ENCODE measurements around the gene PIK3R5. TPM values are rescaled to one million over a fixed set of nuclear protein-coding genes. Genes with fewer than 3 reads are reported as not detected.

The PIK3R5 gene
- total and polyA plus RNA-seq, 12 donors = 1.2 to 51.7 (median 17.2) TPM

GRCh38 chr17:8865811-8866210, 99.7 kb downstream of the PIK3R5 start:
- no peaks in the 10 kb centered on the region for H3K9me3 ChIP-seq (replicated peaks in 1 of 3)
- no peak overlapping the region for H3K4me3 ChIP-seq
- no peaks in the 10 kb centered on the region for H3K4me1 ChIP-seq (replicated peaks in 1 of 2)
- WGBS, 4 donors = 81 to 89% (median 86%) methylated on average over 6 to 7 of the region's 7 CpGs
- no peak overlapping the region for H3K27ac ChIP-seq
- TF ChIP-seq POLR2A (IDR thresholded peaks at IDR 0.05) (no peak), CTCF (IDR thresholded peaks at IDR 0.05) (no peak)
- H3K36me3 ChIP-seq (replicated peaks in 1 of 2) = no peaks in the 10 kb centered on the region
- H3K27me3 ChIP-seq = no peaks in the 10 kb centered on the region
- DNase-seq = no peak
- intact Hi-C loops (cut with DNase I) = no loop called here

- Histone ChIP-seq H3K4me1 (replicated peaks in 1 of 2) (no peaks in the 10 kb centered on the region), H3K4me3 (no peak overlapping the region), H3K9me3 (replicated peaks in 1 of 3) (no peaks in the 10 kb centered on the region), H3K36me3 (replicated peaks in 1 of 2) (no peaks in the 10 kb centered on the region), H3K27ac (no peak overlapping the region), H3K27me3 (no peaks in the 10 kb centered on the region)
- TF ChIP-seq POLR2A (IDR thresholded peaks at IDR 0.05) (no peak), CTCF (IDR thresholded peaks at IDR 0.05) (no peak)
- 58 to 66% (median 61%) methylated on average over 5 to 6 of the region's 6 CpGs for WGBS, 4 donors
- no peak for DNase-seq
- intact Hi-C loops (cut with DNase I) = no loop called here
Observed at GRCh38 chr17:8865385-8865784, 100.1 kb downstream of the PIK3R5 start.

- peaks cover 0 to 11% of the 10 kb centered on the region in 2 donors for H3K4me1 ChIP-seq (replicated peaks in 1 of 2)
- no peak for DNase-seq
- no peak for TF ChIP-seq CTCF (IDR thresholded peaks at IDR 0.05)
- no peak for TF ChIP-seq POLR2A (IDR thresholded peaks at IDR 0.05)
- H3K27ac ChIP-seq = no peak overlapping the region
- WGBS, 4 donors = 76 to 88% (median 83%) methylated on average over 9 of the region's 9 CpGs
- no peaks in the 10 kb centered on the region for H3K9me3 ChIP-seq (replicated peaks in 1 of 3)
- intact Hi-C loops (cut with DNase I) = no loop called here
- no peaks in the 10 kb centered on the region for H3K36me3 ChIP-seq (replicated peaks in 1 of 2)
- no peaks in the 10 kb centered on the region for H3K27me3 ChIP-seq
- no peak overlapping the region for H3K4me3 ChIP-seq
Observed at GRCh38 chr17:8862213-8863056, 103.1 kb downstream of the PIK3R5 start.

- no peak for TF ChIP-seq CTCF (IDR thresholded peaks at IDR 0.05)
- no peak for TF ChIP-seq POLR2A (IDR thresholded peaks at IDR 0.05)
Observed at GRCh38 chr17:8861495-8862181, 103.9 kb downstream of the PIK3R5 start.

More at GRCh38 chr17:8861495-8862181, 103.9 kb downstream of the PIK3R5 start:
- DNase-seq = no peak
- Histone ChIP-seq H3K27ac (no peak overlapping the region), H3K4me3 (no peak overlapping the region), H3K9me3 (replicated peaks in 1 of 3) (no peaks in the 10 kb centered on the region), H3K36me3 (replicated peaks in 1 of 2) (no peaks in the 10 kb centered on the region), H3K4me1 (replicated peaks in 1 of 2) (peaks cover 0 to 14% of the 10 kb centered on the region in 2 donors), H3K27me3 (no peaks in the 10 kb centered on the region)
- intact Hi-C loops (cut with DNase I) = no loop called here
- WGBS, 4 donors = 66 to 75% (median 73%) methylated on average over 7 of the region's 7 CpGs

Measured in adrenal gland (tissue), 12 donors.